Measurements from ENCODE around the gene ALK. TPM values are rescaled to one million over a fixed set of nuclear protein-coding genes. Genes with fewer than 3 reads are reported as not detected.

ALK gene
- total and polyA plus RNA-seq, 2 donors (not counting 1 experiment from before 2014, with no cell fraction given): not detected

DNA sequence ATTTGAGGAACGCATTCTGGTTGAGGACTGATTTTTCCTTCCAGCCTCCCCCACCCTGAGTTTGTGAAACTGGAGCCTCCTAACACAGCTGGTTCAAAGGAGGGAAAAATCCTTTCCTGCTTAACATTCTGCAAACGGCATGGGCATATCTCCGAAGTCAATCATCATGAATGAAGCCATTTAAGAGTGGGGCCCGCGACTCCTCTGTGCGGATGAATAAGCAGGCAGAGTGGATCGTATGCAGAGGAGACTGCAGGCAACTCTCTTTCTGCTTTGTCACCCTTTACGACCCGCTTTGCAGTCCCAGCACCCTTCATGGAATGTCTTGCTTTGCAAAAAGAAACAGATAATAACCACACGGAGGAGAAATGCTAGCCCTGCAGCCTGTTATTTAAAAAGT is 500.9 kb downstream of the ALK start:
- Histone ChIP-seq H3K4me2 (replicated peaks; ENCODE audit: low read depth, low read length, poor library complexity, severe bottlenecking) (no peak overlapping the region), H3K9me3 (ENCODE audit: control extremely low read depth in 1 of 3, control insufficient read depth in 2 of 3, insufficient read depth in 1 of 3, low read length in 2 of 3) (no peaks in the 10 kb centered on the region), H3K36me3 (replicated peaks in 1 of 2; ENCODE audit: control extremely low read depth in 1 of 2, control insufficient read depth in 1 of 2, extremely low read depth in 1 of 2, insufficient read depth in 2 of 2, low read length in 1 of 2) (no peaks in the 10 kb centered on the region), H2AFZ (ENCODE audit: insufficient read depth, low read depth, low read length, poor library complexity, severe bottlenecking) (no peak overlapping the region), H3K27ac (ENCODE audit: low read length in 2 of 2) (no peak overlapping the region), H3K4me1 (ENCODE audit: control insufficient read depth in 2 of 2, insufficient read depth in 2 of 2, low read length in 2 of 2) (no peaks in the 10 kb centered on the region), H3K4me3 (ENCODE audit: control extremely low read depth in 1 of 5, extremely low read depth in 1 of 5, insufficient read depth in 1 of 5, low read depth in 2 of 5, low read length in 4 of 5) (no peak overlapping the region), H3K79me2 (ENCODE audit: control insufficient read depth, insufficient read depth, low read length) (no peaks in the 10 kb centered on the region), H3K27me3 (replicated peaks in 1 of 4; ENCODE audit: control extremely low read depth in 1 of 4, control insufficient read depth in 3 of 4, insufficient read depth in 4 of 4, low read length in 3 of 4) (peaks cover 0 to 3% (median 1%) of the 10 kb centered on the region in 4 experiments), H4K20me1 (ENCODE audit: control insufficient read depth, insufficient read depth, low read length, poor library complexity, severe bottlenecking) (no peaks in the 10 kb centered on the region), H3K9ac (ENCODE audit: low read length) (no peak overlapping the region)
- Mint-ChIP-seq H3K9me3 (ENCODE audit: insufficient read depth) (no peaks in the 10 kb centered on the region), H3K27ac (no peak overlapping the region), H3K27me3 (peaks cover 30% of the 10 kb centered on the region), H3K4me3 (no peak overlapping the region), H3K4me1 (no peaks in the 10 kb centered on the region)
- DNase-seq (no peak), ATAC-seq (ENCODE audit: low read depth) (no peak)
- POLR2A ChIA-PET: interaction anchor here (0.6 kb wide), 1 partner anchor 404 kb away, joined by 3 read pairs; no protein-coding TSS in a partner anchor
- intact Hi-C loops (cut with micrococcal nuclease): no loop called here
- CTCF ChIA-PET: interaction anchor here (0.8 kb wide), 1 partner anchor 112 kb away, joined by 3 read pairs; no protein-coding TSS in a partner anchor
- WGBS (ENCODE audit: insufficient coverage): 95% methylated on average over 9 of the region's 10 CpGs
- TF ChIP-seq, protein P1, sequence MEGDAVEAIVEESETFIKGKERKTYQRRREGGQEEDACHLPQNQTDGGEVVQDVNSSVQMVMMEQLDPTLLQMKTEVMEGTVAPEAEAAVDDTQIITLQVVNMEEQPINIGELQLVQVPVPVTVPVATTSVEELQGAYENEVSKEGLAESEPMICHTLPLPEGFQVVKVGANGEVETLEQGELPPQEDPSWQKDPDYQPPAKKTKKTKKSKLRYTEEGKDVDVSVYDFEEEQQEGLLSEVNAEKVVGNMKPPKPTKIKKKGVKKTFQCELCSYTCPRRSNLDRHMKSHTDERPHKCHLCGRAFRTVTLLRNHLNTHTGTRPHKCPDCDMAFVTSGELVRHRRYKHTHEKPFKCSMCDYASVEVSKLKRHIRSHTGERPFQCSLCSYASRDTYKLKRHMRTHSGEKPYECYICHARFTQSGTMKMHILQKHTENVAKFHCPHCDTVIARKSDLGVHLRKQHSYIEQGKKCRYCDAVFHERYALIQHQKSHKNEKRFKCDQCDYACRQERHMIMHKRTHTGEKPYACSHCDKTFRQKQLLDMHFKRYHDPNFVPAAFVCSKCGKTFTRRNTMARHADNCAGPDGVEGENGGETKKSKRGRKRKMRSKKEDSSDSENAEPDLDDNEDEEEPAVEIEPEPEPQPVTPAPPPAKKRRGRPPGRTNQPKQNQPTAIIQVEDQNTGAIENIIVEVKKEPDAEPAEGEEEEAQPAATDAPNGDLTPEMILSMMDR (IDR thresholded peaks at IDR 0.05): no peak
- TF ChIP-seq EZH2 (IDR thresholded peaks at IDR 0.05; ENCODE audit: borderline replicate concordance, insufficient read depth, low read depth, low read length, poor library complexity, severe bottlenecking): no peak

DNA sequence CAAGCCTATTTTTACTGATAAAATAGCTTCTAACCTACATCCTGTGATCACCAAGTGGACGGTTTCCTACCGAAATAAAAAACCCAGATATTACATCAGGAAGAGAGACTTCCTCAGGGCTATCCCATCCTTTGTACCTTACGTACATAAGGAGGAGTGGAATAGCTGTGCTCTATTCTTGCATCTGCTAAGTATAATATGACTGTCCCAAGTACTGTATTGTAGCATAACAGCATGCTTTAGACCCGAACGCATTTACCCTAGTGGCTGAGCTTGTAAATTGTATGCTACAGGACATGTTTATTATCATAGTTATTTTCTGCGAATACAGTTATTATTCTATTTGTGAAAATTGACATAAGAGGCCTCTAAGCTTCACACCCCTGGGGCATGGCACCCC is 503.8 kb downstream of the ALK start:
- H3K4me1 ChIP-seq (ENCODE audit: control insufficient read depth in 2 of 2, insufficient read depth in 2 of 2, low read length in 2 of 2): no peaks in the 10 kb centered on the region
- H3K27me3 ChIP-seq (replicated peaks in 1 of 4; ENCODE audit: control extremely low read depth in 1 of 4, control insufficient read depth in 3 of 4, insufficient read depth in 4 of 4, low read length in 3 of 4): peaks cover 0 to 2% (median 0%) of the 10 kb centered on the region in 4 experiments
- H3K27ac ChIP-seq (ENCODE audit: low read length in 2 of 2): no peak overlapping the region
- peaks cover 21% of the 10 kb centered on the region for H3K27me3 Mint-ChIP-seq
- no peaks in the 10 kb centered on the region for H3K9me3 Mint-ChIP-seq (ENCODE audit: insufficient read depth)
- H3K4me3 ChIP-seq (ENCODE audit: control extremely low read depth in 1 of 5, extremely low read depth in 1 of 5, insufficient read depth in 1 of 5, low read depth in 2 of 5, low read length in 4 of 5): no peak overlapping the region
- no peak for TF ChIP-seq EZH2 (IDR thresholded peaks at IDR 0.05; ENCODE audit: borderline replicate concordance, insufficient read depth, low read depth, low read length, poor library complexity, severe bottlenecking)
- TF ChIP-seq, protein P1 (IDR thresholded peaks at IDR 0.05): no peak
- no peak overlapping the region for H3K4me3 Mint-ChIP-seq
- H3K9me3 ChIP-seq (ENCODE audit: control extremely low read depth in 1 of 3, control insufficient read depth in 2 of 3, insufficient read depth in 1 of 3, low read length in 2 of 3): peaks cover 0 to 2% (median 0%) of the 10 kb centered on the region in 3 donors
- no peaks in the 10 kb centered on the region for H3K4me1 Mint-ChIP-seq
- DNase-seq (no peak), ATAC-seq (ENCODE audit: low read depth) (no peak)
- no peak overlapping the region for H2AFZ ChIP-seq (ENCODE audit: insufficient read depth, low read depth, low read length, poor library complexity, severe bottlenecking)
- no peaks in the 10 kb centered on the region for H3K36me3 ChIP-seq (replicated peaks in 1 of 2; ENCODE audit: control extremely low read depth in 1 of 2, control insufficient read depth in 1 of 2, extremely low read depth in 1 of 2, insufficient read depth in 2 of 2, low read length in 1 of 2)
- H4K20me1 ChIP-seq (ENCODE audit: control insufficient read depth, insufficient read depth, low read length, poor library complexity, severe bottlenecking): no peaks in the 10 kb centered on the region
- no peak overlapping the region for H3K4me2 ChIP-seq (replicated peaks; ENCODE audit: low read depth, low read length, poor library complexity, severe bottlenecking)
- H3K79me2 ChIP-seq (ENCODE audit: control insufficient read depth, insufficient read depth, low read length): no peaks in the 10 kb centered on the region
- H3K27ac Mint-ChIP-seq: no peak overlapping the region
- no CpG with 5 or more reads among the region's 6 CpGs for WGBS (ENCODE audit: insufficient coverage)
- intact Hi-C loops (cut with micrococcal nuclease): no loop called here
- POLR2A ChIA-PET: no interaction called here
- H3K9ac ChIP-seq (ENCODE audit: low read length): no peak overlapping the region
- CTCF ChIA-PET: no interaction called here
